ENCODE measurements around the gene FLOT1.

DNA sequence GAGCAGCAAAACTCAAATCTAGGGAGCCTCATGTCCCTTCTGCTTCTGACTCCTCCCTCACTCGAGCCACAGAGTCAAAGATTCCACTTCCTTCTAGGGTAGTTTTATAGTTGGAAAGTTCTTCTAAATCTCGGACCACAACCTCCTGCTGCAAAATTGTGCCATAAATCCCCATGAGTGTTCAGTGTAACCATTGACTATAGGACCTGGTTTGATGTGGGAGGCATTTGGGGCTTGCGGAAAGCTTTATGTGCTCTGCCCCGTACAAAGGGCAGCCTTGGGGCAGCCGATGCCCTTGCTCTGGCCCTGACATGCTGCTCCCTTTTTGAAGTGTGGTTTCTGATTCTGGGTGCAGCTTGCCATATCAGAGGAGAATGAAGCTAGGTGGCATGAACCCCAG is 45.5 kb upstream of the FLOT1 start:
- TF ChIP-seq, protein P1, sequence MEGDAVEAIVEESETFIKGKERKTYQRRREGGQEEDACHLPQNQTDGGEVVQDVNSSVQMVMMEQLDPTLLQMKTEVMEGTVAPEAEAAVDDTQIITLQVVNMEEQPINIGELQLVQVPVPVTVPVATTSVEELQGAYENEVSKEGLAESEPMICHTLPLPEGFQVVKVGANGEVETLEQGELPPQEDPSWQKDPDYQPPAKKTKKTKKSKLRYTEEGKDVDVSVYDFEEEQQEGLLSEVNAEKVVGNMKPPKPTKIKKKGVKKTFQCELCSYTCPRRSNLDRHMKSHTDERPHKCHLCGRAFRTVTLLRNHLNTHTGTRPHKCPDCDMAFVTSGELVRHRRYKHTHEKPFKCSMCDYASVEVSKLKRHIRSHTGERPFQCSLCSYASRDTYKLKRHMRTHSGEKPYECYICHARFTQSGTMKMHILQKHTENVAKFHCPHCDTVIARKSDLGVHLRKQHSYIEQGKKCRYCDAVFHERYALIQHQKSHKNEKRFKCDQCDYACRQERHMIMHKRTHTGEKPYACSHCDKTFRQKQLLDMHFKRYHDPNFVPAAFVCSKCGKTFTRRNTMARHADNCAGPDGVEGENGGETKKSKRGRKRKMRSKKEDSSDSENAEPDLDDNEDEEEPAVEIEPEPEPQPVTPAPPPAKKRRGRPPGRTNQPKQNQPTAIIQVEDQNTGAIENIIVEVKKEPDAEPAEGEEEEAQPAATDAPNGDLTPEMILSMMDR (IDR thresholded peaks at IDR 0.05), result no peak
- no peak for TF ChIP-seq SIN3A (IDR thresholded peaks at IDR 0.05; ENCODE audit: borderline replicate concordance, insufficient read depth, low read depth, low read length)

All from Panc1 (cell line).